8988T (cell line): ENCODE data around the gene PPT2.
"Not testable (repeated sequence)": the region's sequence is repeated elsewhere in the genome, so short reads cannot be mapped to it uniquely, and the experiment has no call there.

Experiments
- DNase-seq: peaks from one replicate; pipeline ENCODE4 v3.0.0; 2011

The PPT2 gene

DNA sequence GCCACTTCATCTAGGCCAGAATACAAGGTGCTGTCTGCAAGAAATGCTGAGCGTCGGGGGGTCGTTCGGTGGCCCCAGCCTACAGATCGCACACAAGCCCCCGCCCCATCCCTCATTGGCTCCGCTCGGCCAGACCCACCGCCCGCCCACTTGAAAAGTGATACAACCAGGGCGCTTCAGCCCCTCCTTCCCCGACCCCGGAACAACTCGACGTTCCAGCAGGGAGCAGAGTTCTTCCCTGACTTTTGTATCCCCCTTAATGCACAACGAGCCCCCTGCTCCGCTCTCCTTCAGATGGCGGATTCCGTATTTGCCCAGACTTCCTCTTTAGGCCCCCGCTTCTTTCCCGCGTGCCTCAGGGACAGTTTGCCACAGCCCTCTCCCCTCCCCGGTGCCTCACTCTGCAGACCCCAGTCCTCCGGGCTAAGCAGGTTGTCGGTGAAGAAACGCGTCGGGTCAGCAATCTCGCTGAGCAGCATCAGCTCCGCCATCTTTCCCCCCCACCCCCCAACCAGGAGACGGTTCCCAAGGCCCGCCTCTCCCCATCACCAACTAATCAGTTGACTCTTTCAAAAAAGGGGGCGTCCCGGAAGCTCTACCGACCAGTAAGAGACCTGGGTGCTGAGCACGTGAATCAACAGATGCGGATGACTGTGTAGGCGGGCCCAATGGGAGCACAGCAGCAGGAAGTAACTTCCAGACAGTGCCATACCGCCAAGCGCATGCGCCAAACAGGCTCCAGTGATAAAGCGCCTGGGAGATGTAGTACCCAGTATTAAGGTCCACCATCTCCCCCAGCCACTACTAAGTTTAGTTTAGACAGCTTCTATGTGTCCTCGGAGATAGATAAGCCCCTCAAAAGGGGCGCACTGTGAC, 26.0 kb upstream of the PPT2 start, which contains the start of gene ATF6B:
TSS of gene ATF6B (minus strand) at position 530 of the 876 bp plus-strand sequence. CDS start at position 491, 39 bp downstream.
- peak; percentile 86 for DNase-seq

DNA sequence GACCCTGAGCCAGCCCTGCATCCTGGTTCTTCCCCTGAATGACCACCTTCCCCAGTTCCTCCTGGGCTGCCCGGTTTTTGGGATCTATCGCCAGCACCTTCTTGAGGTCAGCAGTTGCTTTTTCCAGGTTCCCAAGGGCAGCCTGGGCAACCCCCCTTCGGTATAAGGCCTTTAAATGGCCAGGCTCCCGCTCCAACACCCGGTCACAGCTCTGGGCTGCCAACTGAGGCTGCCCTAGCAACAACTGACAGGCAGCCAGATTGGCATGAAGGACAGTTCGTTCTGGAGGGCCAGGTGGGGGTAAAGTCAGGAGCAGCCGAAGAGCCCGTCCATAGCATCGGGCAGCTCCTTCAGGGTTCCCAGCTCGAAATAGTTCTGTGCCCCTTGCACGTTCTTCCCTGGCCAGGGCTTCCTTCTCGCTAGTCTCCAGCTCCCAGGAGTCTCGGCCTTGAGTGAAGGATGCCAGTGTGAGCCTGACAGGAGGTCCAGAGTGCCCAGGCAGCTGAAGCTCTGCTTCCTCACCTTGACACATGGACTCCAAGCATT, 25.1 kb upstream of the PPT2 start:
- no peak for DNase-seq

DNA sequence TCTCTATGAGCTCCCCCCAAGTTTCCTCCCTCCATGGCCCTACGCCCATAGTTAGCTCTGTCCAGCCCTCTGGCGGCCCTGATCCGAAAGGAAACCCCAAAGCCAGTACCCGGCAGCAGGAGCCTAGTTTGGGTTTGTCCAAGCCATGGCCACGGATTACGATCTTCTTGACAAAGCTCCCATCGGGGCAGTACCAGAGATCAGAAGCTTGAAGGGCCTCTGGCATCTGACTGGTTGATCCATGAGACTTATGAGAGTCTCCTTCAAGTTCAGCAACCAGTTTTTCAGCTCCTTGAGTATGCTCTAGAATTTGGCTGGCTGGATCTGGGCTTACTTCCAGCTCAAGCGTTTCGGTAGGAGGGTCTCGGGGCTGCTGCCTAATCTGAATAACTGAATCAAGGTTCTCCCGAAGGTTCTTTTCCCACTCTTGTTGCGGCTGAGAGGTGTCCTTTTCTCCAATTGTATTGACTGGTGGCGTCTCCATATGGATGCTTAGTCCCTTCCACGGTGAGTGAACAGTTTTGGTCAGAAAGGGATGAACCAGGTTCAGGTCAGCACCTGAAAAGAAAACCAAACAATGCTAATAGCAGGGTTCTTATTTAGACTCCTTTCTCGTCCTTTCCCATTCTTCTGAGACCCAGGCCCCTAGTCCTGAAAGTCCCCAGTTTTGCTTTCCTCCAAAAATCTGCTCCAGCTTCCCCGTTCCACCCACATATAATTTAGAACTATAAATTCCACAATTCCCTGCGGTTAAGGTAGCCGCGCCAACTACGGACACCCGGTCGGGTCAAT, 24.4 kb upstream of the PPT2 start:
- DNase-seq: no peak

DNA sequence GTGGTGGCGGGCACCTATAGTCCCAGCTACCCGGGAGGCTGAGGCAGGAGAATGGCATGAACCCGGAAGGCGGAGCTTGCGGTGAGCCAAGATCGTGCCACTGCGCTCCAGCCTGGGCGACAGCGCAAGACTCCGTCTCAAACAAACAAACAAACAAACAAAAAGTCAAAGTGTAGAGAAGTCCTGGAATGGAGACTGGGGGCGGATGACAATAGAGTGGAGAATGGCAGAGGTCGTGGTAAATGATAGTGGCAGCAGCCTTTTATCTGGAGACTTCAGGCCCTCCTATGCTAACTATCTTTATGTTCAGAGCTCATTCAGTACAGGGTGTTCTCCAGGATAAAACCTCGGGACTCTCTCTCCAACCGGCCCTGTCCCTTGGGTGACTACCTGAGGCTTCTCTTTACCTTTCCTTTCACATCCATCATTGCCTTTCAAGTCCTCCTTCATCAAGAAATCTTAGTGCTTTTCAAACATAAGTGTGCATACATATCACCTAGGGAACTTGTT, 22.4 kb upstream of the PPT2 start:
- DNase-seq: no peak

DNA sequence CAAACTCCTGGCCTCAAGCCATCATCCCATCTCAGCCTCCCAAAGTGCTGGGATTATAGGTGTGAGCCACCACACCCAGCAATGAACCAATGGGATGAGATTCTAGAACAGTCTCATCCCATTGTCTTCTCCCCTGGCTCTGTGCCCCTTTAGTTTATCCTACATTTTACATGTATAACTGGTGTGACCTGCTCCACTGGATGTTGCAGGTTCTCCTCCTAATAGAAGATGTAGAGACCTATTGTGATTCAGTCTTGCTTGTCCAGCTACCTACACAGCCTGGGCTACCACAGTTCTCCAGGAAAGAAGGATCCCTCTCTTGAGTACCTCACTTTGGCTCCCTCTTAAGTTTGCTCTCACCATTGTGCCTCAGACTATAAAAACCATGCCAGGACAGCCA, 21.8 kb upstream of the PPT2 start:
- DNase-seq: no peak

DNA sequence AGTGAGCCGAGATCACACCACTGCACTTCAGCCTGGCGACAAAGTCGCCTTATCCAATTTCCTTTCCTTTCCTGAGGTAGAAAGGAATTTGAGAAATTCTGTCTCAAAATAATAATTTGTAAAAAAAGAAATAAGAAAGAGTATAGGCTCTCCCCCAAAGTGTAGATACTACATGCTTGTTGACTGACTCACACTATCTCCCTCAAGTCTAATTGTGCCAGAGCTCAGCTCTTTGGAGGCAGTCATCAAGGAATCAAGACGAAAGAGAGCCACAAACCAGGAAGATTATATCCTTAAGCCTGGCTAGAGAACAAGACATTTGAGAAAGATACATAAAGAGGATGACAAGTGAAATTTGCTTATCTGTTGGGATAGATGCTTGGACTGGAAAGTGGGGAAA, 20.2 kb upstream of the PPT2 start:
- no peak for DNase-seq

DNA sequence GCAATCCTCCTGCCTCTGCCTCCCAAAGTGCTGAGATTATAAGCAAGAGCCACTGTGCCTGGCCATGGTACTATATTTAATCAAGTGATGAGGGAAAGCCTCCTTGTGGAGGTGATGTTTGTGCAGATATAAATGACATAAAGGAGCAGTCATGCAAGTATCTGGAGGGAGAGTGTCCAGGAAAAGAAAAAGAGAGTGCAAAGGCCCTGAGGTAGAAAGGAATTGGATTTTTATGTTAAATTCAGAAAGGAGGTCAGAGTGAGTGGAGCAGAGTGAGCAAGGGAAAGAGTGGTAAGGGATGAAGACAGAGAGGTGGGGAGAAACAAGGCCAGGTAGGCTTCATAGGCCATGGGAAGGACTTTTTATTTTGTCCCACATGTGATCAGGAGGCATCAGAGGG, 16.5 kb upstream of the PPT2 start:
- no peak for DNase-seq

DNA sequence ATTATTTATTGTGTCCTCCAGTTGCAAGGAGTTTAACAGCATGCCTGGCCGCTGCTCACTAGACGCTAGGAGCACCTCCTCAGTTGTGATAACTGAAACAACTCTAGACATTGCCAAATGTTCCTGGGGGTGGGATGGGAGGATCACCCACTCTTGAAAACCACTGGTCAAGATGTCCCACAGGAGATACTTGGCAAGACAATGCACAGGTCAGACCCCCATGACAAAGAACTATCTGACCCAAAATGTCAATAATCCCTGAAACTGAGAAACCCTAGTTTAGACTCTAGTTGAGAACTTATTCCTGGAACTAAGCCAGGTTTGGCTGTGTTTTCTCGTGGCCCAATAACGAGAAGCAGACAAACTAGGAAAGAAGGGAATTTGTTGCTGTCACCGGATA, 14.4 kb upstream of the PPT2 start:
- no peak for DNase-seq

DNA sequence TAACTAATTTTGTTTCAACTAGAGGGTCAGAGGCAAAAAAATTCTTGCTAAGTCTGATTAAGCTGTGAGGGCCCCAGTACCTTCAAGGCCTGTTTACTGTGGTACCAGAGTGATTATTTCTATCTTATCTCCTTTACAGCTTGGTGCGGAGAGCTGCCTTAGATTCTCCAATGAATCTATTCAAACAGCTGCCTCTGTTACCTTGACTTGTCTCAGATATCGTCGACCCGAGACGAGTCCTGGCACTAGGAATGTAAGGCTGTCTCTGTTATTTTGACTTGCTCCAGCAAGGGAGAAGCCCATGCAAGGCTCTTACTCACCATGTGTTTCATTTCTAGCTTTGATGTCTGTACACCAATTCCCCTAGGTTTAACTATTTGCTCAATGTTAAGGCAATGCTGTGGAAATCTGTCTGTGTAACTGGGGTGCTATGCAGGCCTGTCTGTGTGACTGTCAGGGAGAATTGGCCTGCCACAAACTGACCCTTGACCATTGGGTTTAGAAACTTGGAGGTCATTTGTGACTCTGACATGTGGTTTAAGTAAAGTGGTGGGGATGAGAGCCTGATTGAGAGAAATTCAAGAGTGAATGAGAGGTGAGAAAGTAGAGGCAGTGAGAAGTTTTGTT, 13.4 kb upstream of the PPT2 start:
- DNase-seq: no peak

DNA sequence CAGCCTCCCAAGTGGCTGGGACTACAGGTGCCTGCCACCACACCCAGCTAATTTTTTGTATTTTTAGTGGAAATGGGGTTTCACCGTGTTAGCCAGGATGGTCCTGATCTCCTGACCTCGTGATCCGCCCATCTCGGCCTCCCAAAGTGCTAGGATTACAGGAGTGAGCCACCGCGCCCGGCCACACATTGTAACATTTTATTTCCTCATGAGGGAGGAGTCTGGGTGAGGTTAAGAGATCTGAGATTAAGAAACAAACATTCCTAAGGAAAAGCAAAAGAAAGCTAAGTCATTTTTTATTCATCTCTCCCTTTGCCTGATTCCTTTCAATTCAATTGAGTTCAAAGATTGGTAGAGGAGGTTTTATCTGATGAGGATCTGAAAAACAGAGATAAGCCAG, 9.7 kb upstream of the PPT2 start:
- DNase-seq: not testable (repeated sequence)

DNA sequence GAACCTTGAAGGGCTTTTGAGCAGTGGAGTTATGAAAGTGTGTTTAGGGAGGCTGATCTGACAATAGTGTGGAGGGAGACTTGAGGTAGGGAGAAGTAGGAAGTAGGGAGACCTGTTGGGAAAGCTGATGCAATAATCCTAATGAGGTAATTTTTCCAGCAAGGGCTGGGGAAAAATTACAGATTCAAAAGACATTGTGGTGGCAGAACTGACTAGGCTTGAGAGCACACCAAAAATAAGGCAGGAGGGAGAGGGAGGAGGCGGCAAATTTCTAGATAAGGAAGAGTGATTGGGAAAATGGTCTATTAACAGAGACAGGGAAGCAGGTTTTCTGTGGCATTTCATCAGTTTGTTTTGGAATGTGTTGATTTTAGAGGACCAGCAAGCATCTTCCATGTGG, 7.7 kb upstream of the PPT2 start:
- no peak for DNase-seq

DNA sequence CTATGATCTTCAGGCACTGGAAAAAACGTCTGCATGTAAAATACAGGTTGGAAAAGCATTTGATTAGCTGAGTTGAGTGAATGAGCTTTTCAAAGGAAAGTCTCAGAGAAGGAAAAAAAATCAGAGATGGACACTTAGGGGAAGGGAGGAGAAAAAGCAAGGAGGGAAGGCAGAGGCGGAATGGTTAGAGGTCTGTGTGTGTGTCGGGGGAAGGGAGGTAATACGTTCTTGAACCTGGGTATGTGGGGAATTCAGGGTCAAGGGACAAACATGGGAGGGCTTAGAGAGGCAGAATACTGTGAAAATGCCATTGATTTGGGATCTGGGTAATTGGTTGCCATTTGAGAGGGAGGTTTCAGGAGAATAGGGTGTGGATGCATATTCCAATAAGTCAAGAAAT, 7.3 kb upstream of the PPT2 start:
- DNase-seq: no peak

DNA sequence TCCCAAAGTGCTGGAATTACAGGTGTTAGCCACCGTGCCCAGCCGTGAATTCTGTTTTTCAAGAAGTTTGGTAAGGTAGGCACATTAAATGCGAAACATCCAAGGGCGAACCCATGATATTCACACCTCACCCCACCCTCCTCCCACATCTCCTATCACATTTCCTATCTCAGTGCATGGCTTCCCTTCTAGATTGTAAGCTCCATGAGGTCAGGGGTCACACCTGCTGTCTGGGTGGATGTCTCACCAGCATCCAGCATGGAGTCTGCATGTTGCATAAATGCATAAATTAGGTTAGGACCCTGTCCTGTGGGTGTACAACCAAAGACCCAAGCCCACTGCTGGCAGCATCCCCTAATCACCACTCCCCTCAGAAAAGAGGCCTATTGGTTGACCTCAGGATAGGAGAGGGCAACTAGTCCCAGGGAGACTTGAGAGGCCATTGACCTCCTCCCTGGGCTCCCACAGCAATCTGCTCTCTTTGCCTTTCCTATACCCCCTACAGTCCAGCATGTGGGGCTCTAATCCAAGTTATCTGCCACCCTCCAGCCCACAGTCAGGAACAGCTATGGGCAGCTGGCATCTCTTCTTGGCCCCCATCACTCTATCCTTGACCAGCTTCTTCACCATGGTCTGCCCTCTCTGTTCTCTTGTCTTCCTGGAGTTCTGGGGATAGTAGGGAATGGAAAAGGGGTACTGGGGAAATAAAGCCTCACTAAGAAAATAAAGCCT, 6.4 kb upstream of the PPT2 start:
- no peak for DNase-seq

DNA sequence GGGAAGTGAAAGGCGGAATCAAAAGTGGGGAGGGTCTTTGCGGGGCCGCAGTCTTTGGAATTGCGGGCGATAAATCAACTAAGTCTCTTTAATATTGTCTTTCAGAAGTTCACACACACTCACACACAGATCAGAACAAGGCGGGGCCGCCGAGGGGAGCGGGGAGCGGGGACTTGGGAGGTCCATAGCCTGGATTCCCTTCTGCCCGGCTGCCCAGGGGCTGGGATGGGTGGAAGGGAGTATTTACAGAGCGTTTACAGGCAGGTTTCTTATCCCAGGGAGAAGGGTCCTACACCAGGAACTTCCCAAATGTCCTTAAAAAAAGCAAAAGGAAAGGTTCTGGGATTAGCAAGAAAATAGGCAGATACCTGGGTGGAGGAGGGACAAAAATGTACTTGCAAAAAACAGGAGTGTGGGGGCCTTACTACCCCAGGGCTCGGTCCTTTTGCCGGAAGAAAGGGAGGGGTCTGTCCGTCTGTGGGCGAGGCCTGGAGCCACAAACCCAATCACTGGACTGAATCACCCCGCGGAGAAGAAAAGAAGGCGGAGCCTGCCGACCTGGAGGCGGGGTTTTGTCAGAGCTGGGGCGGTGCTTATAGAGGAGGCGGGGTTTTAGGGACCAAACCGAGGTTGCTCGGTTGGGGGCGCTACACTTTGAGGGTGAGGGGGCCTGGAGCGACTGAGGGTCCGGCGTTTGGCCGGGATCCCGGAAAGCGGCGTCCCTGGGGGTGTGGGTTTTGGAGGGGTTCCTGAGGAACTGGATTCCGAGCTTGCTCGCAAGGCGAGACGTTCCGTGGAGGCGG, 5.5 kb upstream of the PPT2 start:
- DNase-seq: no peak

DNA sequence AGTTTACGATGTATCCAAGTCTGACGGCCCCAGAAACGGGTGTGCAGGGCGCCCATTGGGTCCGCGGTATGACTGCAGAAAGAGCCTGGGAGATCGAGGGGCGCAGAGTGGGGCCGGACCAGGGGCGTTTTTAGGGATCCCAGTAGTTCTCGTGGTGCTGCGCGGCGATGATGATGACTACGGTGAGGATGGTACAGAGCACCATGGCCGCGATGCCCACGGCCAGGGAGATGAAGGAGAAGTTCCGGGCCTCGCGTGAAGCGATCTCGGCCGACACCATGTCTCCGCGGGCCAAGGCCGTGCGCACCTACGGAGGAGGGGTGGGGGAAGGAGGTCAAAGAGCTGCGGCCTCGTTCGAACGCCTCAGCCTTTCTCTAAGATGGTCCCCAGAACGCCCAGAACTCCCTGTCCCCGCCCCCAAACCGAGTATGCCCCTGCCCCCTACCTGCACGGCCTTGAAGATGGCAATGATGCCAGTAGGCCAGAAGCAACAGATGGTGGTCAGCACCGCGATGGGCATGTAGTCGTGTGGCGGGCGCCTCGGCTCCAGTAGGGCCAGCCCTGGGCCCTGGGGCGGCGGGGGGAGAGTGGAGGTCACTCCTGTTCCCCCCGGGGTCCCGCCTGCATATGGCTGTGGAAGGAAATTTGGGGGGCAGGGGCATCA, 4.7 kb upstream of the PPT2 start:
- DNase-seq: no peak

DNA sequence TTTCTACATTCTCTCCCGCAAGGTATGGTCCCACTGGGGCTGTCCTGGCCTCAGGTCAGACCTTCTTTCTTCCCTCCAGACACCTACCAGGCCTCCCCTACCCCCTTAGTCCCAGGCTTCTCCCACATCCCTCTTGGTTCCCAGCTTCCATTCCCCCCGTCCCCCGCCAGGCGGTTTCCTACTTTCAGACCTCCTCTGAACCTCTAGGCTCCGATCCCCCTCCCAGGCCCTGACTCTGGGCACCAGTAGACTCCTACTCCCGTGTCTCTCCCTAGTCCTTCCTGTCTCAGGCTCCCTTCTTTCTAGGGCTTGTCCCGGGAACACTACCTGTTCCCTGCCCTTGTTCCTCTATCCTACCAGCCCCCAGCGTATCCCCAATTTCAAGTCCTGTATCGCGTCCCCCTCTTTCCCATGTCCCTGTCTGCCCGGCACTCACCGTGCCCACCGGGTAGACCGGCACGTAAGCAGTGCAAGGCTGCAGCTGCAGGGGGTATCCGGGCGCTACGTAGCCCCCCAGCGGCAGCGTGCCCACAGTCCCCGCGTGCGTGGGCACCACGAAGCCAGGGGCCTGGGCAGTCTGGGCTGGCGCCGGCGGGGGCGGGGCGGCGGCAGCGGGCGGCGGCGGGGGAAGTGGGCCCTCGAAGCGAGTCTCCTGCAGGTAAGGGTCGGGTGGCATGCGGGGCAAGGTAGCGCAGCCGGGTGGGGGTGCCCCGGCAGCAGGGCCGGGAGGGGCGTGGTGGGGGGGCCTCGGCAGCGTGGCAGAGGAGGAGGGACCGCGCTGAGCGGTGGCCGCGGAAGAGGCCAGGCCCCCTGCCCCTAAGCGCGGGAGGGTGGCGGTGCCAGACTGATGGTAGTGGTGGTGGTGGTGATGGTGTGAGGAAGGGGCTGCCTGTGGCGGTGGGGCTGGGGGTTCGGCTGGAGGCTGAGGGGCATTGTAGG, 3.7 kb upstream of the PPT2 start:
- DNase-seq: no peak

DNA sequence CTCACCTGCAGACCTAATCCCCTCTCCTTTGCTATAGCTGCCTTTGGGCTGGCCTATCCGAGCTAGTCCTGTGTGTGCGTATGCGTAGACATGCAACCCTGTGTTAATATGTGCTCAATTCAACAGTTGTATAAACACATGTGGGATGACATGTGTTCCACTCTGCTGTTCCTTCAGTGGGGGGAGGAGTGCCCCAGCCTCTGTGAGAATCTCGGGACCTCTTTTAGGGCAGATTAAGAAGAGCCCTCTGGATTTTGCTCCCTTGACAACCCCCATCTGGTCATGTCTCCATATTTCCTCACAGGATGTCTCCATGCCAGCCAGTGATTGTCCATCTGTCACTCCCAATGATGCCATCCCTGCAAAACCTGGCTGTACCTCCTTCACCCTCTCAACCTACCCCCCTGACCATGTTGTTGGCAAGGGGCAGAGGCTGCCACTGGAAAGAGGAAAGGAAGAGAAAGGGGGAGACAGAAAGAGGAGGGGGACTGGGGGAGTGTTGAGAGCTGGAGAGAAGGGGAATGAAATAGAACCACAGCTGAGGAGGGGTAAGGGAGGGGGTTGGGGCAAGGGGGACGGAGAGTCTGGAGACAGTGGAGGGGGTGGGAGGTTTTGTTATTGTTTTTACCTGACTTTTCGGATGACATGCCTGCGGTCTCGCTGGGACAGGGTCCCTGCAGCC, 2.6 kb upstream of the PPT2 start:
- no peak for DNase-seq

DNA sequence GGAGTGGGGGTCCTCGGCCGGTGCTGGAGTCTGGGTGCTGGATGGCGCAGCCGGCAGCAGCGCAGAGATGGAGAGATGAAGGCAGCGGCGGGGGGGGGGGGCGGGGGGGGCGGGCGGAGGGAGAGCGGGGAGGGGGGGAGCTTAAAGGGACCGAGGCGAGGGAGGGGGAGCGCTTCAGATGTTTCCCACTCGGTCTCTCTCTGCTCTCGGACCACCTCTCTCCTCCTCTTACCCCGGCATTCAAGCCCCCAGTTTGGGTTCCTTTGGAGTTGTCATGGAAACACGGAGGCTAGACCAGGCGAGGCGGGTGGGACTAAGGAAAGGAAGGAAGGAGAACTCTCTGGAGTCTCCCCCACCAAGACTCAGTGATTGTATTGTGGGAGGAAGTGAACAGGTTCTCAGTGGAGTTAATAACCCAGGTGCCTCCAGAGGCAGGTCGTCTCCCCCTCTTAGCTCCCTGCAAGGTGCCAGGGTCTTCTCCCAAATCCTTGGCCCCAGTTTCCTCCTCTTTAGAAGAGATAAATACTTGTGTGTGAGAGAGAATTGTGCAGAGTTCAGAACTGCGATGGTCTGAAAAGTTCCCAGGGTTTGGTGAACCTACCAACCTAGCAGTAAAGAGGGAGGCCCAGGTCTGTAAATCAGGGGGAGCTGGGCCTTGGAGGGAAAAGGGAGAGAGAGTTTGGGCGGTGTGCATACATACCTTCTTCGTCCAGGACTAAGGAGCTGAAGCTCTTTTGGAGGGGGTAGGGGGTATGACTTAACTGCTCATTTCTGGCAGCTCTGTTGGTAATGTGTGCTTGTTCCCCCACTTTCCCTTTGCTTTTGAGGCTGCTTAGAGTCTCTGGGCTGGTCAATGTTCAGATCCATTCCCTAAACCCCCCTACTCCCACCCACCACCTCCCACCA, 1.8 kb upstream of the PPT2 start, which contains the start of gene PRRT1:
TSS of gene PRRT1 (minus strand) at position 77 of the 906 bp plus-strand sequence. CDS start 112 bp downstream, outside the sequence.
- no peak for DNase-seq
